Bronchial epithelial cell (primary cell): ENCODE measurements around the gene DNAH3. TPM values are rescaled to one million over a fixed set of nuclear protein-coding genes. Genes with fewer than 3 reads are reported as not detected.

Experiments
- DNase-seq: peaks from one replicate; pipeline ENCODE4 v3.0.0-alpha.2; 2010; ENCODE audit warnings: low read depth
- FAIRE-seq: peaks from 2 replicates; lab custom pipeline; 2011; peaks lifted over from hg19 to GRCh38; lab: Jason Lieb, UNC
- H3K27me3 ChIP-seq: 2 replicates; pipeline ENCODE4 v1.5.1; 2011; ENCODE audit warnings: low read length; ENCODE audit not compliant: control insufficient read depth, insufficient read depth
- H3K36me3 ChIP-seq: 2 replicates; pipeline ENCODE4 v1.5.1; 2011; ENCODE audit warnings: low read length; ENCODE audit not compliant: control insufficient read depth, insufficient read depth
- H3K4me3 ChIP-seq: 2 replicates; pipeline ENCODE4 v1.5.1; 2011; ENCODE audit warnings: mild to moderate bottlenecking, low read depth, low read length, control low read depth
- CTCF ChIP-seq: IDR thresholded peaks from 2 replicates; pipeline ENCODE4 v1.5.1; 2011; ENCODE audit warnings: mild to moderate bottlenecking, moderate library complexity, low read length, control low read depth, inconsistent platforms; ENCODE audit not compliant: insufficient read depth, severe bottlenecking
- total RNA-seq: library from RNA; depleted of rRNA; stranded (reverse); fragments of >200 nt; gene quantifications from 2 replicates; pipeline ENCODE4 v1.2.1, GENCODE V29; 2014

Gene DNAH3
- total RNA-seq, 1 donor from 2014 or later: 0.26 TPM

- Histone ChIP-seq H3K4me3 (no peak overlapping the region), H3K36me3 (peaks cover 23% of the 10 kb centered on the region), H3K27me3 (no peaks in the 10 kb centered on the region)
- FAIRE-seq (no peak), DNase-seq (no peak)
- no peak for TF ChIP-seq CTCF
These were observed 14.0 kb upstream of the DNAH3 start for GRCh38 chr16:21164521-21165168.

GRCh38 chr16:21163576-21163975 is 12.9 kb upstream of the DNAH3 start:
- Histone ChIP-seq H3K4me3 (no peak overlapping the region), H3K36me3 (peaks cover 23% of the 10 kb centered on the region), H3K27me3 (no peaks in the 10 kb centered on the region)
- TF ChIP-seq CTCF: no peak
- no peak for FAIRE-seq
- no peak for DNase-seq

GRCh38 chr16:21162661-21163151 is 12.1 kb upstream of the DNAH3 start:
- no peak overlapping the region for H3K4me3 ChIP-seq
- no peaks in the 10 kb centered on the region for H3K27me3 ChIP-seq
- DNase-seq (no peak), FAIRE-seq (no peak)
- TF ChIP-seq CTCF: no peak
- peaks cover 23% of the 10 kb centered on the region for H3K36me3 ChIP-seq

- Histone ChIP-seq H3K4me3 (no peak overlapping the region), H3K36me3 (peaks cover 17% of the 10 kb centered on the region), H3K27me3 (no peaks in the 10 kb centered on the region)
- TF ChIP-seq CTCF: no peak
- no peak for FAIRE-seq
- DNase-seq: no peak
These were observed 10.6 kb upstream of the DNAH3 start for GRCh38 chr16:21161211-21161610.

- no peak for TF ChIP-seq CTCF
These were observed 9.6 kb upstream of the DNAH3 start for GRCh38 chr16:21160276-21160675.

GRCh38 chr16:21159281-21159951 is 8.8 kb upstream of the DNAH3 start:
- peak; percentile 68 for DNase-seq
- TF ChIP-seq CTCF: no peak
- H3K27me3 ChIP-seq: no peaks in the 10 kb centered on the region
- no peak for FAIRE-seq
- H3K4me3 ChIP-seq: peak overlapping the region; percentile 82
- peaks cover 12% of the 10 kb centered on the region for H3K36me3 ChIP-seq

More at GRCh38 chr16:21160276-21160675, 9.6 kb upstream of the DNAH3 start:
- H3K4me3 ChIP-seq: no peak overlapping the region
- no peak for DNase-seq
- no peaks in the 10 kb centered on the region for H3K27me3 ChIP-seq
- no peak for FAIRE-seq
- H3K36me3 ChIP-seq: peaks cover 14% of the 10 kb centered on the region
